OCI-LY7 (cell line): ENCODE results near the gene CENPH. TPM values are rescaled to one million over a fixed set of nuclear protein-coding genes. Genes with fewer than 3 reads are reported as not detected.

Experiments
- BruUV-seq: library from RNA; stranded (reverse); fragments of 400-500 nt; replicated peaks from 2 replicates; lab custom pipeline; 2021; lab: Mats Ljungman, UMichigan
- CTCF ChIA-PET: fragments of 300-600 bp; sonication (Branson Sonifier 250); formaldehyde crosslinking; loops from one replicate; lab custom pipeline; 2022; ENCODE audit warnings: antibody characterized with exemption; ENCODE audit not compliant: unreplicated experiment; lab: Charles Lee
- POLR2A ChIA-PET: fragments of 300-600 bp; sonication (Branson Sonifier 250); formaldehyde crosslinking; loops from one replicate; lab custom pipeline; 2022; ENCODE audit warnings: antibody characterized with exemption; lab: Charles Lee
- DNase-seq: peaks from one replicate; pipeline ENCODE4 v3.0.0-alpha.2; 2015; ENCODE audit warnings: low spot score
- H2AFZ ChIP-seq: fragments of 200-600 bp; sonication (generic), shearing (Covaris generic); 2 replicates; pipeline ENCODE4 v1.6.1; 2014; ENCODE audit warnings: mild to moderate bottlenecking, antibody characterized with exemption, low read length, moderate library complexity
- H3K27ac ChIP-seq: fragments of 200-600 bp; sonication (generic); 2 replicates; pipeline ENCODE4 v1.5.1; 2014; ENCODE audit warnings: mixed run types, low read depth, mild to moderate bottlenecking, moderate library complexity, low read length, inconsistent platforms; ENCODE audit not compliant: poor library complexity, severe bottlenecking
- H3K36me3 ChIP-seq: fragments of 200-600 bp; sonication (generic); 2 replicates; pipeline ENCODE4 v1.6.1; 2014; ENCODE audit warnings: mild to moderate bottlenecking, antibody characterized with exemption, low read length, moderate library complexity, mixed read lengths; ENCODE audit not compliant: insufficient read depth
- H3K4me1 ChIP-seq: fragments of 200-600 bp; sonication (generic); 2 replicates; pipeline ENCODE4 v1.5.1; 2014; ENCODE audit warnings: mild to moderate bottlenecking, low read length; ENCODE audit not compliant: insufficient read depth, poor library complexity, severe bottlenecking
- H3K4me2 ChIP-seq: fragments of 200-600 bp; sonication (generic); 2 replicates; pipeline ENCODE4 v1.6.1; 2014; ENCODE audit warnings: mild to moderate bottlenecking, low read length
- H3K4me3 ChIP-seq: fragments of 200-600 bp; sonication (generic); 2 replicates; pipeline ENCODE4 v1.5.1; 2014; ENCODE audit warnings: mild to moderate bottlenecking, low read depth, low read length; ENCODE audit not compliant: poor library complexity, severe bottlenecking
- H3K79me2 ChIP-seq: fragments of 200-600 bp; sonication (generic); 2 replicates; pipeline ENCODE4 v1.6.1; 2016; ENCODE audit warnings: low read depth, mild to moderate bottlenecking, low read length, moderate library complexity, mixed read lengths; ENCODE audit not compliant: insufficient read depth
- H3K9me2 ChIP-seq: fragments of 200-600 bp; sonication (generic); 2 replicates; pipeline ENCODE4 v1.6.1; 2016; ENCODE audit warnings: mild to moderate bottlenecking, low read length, mixed read lengths; ENCODE audit not compliant: insufficient read depth
- H3K9me3 ChIP-seq: fragments of 200-600 bp; sonication (generic); 2 replicates; pipeline ENCODE4 v1.6.1; 2014; ENCODE audit warnings: mild to moderate bottlenecking, mixed run types, low read length, mixed read lengths
- H4K20me1 ChIP-seq: fragments of 200-600 bp; sonication (generic); 2 replicates; pipeline ENCODE4 v1.6.1; 2014; ENCODE audit warnings: mild to moderate bottlenecking, antibody characterized with exemption, low read length, moderate library complexity, mixed read lengths; ENCODE audit not compliant: insufficient read depth
- CTCF ChIP-seq: fragments of 200-600 bp; sonication (generic); conservative IDR thresholded peaks from 2 replicates; pipeline ENCODE4 v1.5.1; 2014; ENCODE audit warnings: mild to moderate bottlenecking, antibody characterized with exemption, low read length, moderate library complexity, mixed read lengths
- EZH2phosphoT487 ChIP-seq: fragments of 200-600 bp; sonication (generic); IDR thresholded peaks from 2 replicates; pipeline ENCODE4 v1.6.1; 2018; ENCODE audit warnings: low read depth, borderline replicate concordance, mild to moderate bottlenecking, mixed run types, antibody characterized with exemption, low read length, moderate library complexity, mixed read lengths
- intact Hi-C: fragments of 100-400 bp; cut with micrococcal nuclease; formaldehyde crosslinking; loops from one replicate; pipeline ENCODE4 v1.10.0; 2022; ENCODE audit not compliant: unreplicated experiment
- total RNA-seq, 2 experiments: library from RNA; depleted of rRNA in 1 of 2; stranded (reverse); fragments of >200 nt in 1 of 2; shearing (Covaris generic) in 1 of 2; gene quantifications; 2 replicates each; pipeline ENCODE4 v1.2.3, GENCODE V29; 2014 to 2022

Gene CENPH
- total RNA-seq, 2 experiments from 2014 or later = 86.1 to 105 TPM

DNA sequence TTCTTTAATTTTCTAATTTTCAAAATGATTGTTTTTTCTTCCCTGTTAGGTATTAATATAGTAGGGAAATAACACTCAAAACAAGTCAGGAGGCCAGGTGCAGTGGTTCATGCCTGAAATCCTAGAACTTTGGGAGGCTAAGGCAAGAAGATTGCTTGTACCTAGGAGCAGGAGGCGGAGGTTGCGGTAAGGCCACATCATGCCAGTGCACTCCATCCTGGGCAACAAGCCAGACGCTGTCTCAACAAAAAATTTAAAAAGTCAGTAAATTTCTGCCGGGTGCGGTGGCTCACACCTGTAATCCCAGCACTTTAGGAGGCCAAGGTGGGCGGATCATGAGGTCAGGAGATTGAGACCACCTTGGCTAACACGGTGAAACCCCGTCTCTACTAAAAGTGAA, 35.1 kb downstream of the CENPH start:
- DNase-seq = no peak
- no peak overlapping the region for H3K4me3 ChIP-seq
- peaks cover under 1% of the 10 kb centered on the region for H3K4me1 ChIP-seq
- H3K79me2 ChIP-seq = peaks cover 7% of the 10 kb centered on the region; the same call in 1 of the 2 replicates
- H4K20me1 ChIP-seq = no peaks in the 10 kb centered on the region
- no peak overlapping the region for H3K4me2 ChIP-seq
- no peaks in the 10 kb centered on the region for H3K9me3 ChIP-seq
- H3K36me3 ChIP-seq = peaks cover 38% of the 10 kb centered on the region
- no TSS peak for BruUV-seq
- H3K9me2 ChIP-seq = no peaks in the 10 kb centered on the region
- intact Hi-C loops = no loop called here
- ChIA-PET CTCF (no interaction called here), POLR2A (no interaction called here)
- TF ChIP-seq EZH2phosphoT487 (no peak), CTCF (no peak)
- no peak overlapping the region for H3K27ac ChIP-seq
- no peak overlapping the region for H2AFZ ChIP-seq

- Histone ChIP-seq H3K27ac (no peak overlapping the region), H3K4me1 (no peaks in the 10 kb centered on the region), H2AFZ (no peak overlapping the region), H3K4me2 (no peak overlapping the region), H3K4me3 (no peak overlapping the region), H4K20me1 (no peaks in the 10 kb centered on the region), H3K79me2 (no peaks in the 10 kb centered on the region), H3K9me2 (no peaks in the 10 kb centered on the region), H3K9me3 (no peaks in the 10 kb centered on the region), H3K36me3 (peaks cover 39% of the 10 kb centered on the region)
- no TSS peak for BruUV-seq
- no peak for DNase-seq
- ChIA-PET POLR2A (no interaction called here), CTCF (no interaction called here)
- TF ChIP-seq CTCF (no peak), EZH2phosphoT487 (no peak)
- intact Hi-C loops = no loop called here
Observed at GRCh38 chr5:69225860-69226259, 36.5 kb downstream of the CENPH start.

DNA sequence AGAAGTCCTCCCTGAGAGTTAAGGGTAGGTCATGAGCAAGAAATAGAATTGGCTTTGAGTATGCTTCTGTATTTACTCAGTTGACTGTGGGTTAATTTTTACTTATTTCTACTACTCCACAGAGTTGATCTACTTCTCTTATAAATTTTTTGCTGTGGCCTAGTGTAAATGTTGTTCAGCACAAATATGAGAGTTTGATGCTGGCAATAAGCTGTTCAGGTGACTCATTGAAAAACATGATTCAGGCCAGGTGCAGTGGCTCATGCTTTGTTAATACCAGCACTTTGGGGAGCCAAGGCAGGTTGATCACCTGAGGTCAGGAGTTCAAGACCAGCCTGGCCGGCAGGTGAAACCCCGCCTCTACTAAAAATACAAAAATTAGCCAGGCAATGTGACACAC, 40.8 kb downstream of the CENPH start:
- Histone ChIP-seq H3K9me3 (no peaks in the 10 kb centered on the region), H3K4me3 (no peak overlapping the region), H3K27ac (no peak overlapping the region), H3K9me2 (no peaks in the 10 kb centered on the region), H3K36me3 (peaks cover 27% of the 10 kb centered on the region), H2AFZ (no peak overlapping the region), H4K20me1 (no peaks in the 10 kb centered on the region; the same call in 1 of the 2 replicates), H3K4me2 (no peak overlapping the region), H3K4me1 (peaks cover 4% of the 10 kb centered on the region), H3K79me2 (peaks cover 4% of the 10 kb centered on the region; the same call in 1 of the 2 replicates)
- POLR2A ChIA-PET = interaction anchor here (0.6 kb wide), 2 partner anchors 17 to 173 kb away, joined by 3 read pairs; no protein-coding TSS in a partner anchor
- TF ChIP-seq EZH2phosphoT487 (no peak), CTCF (no peak)
- CTCF ChIA-PET = no interaction called here
- DNase-seq = no peak
- no TSS peak for BruUV-seq
- intact Hi-C loops = no loop called here
